ENCODE data around the gene DLGAP1.

The DLGAP1 gene

DNA sequence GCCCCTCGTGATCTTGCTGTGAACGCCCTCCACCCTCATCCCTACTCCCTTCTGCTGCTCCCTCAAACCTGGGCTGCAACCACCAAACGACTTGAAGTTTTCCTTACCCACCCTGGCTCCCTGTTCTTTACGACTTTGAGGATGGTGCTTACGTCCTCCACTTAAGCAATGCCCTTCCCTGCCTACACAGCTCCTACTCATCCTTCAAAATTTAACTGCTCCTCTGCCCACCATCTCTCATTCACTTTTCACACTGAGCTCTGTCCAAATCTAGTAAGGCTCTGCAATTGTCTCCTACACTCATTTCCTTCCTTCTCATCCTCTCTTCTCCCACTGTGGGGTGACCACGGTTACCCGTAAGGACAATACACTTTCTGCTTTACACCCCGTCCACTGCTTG lies 554.1 kb downstream of the DLGAP1 start:
- no peak overlapping the region for H3K4me3 ChIP-seq (ENCODE audit: low read length in 2 of 2)
- no peaks in the 10 kb centered on the region for H3K9me3 ChIP-seq (ENCODE audit: control insufficient read depth in 2 of 2, low read length in 2 of 2)
- no peaks in the 10 kb centered on the region for H3K27me3 ChIP-seq (ENCODE audit: control insufficient read depth in 1 of 2, insufficient read depth in 2 of 2, low read length in 2 of 2)
- H3K9ac ChIP-seq (ENCODE audit: low read length in 2 of 2), result no peak overlapping the region
- H3K4me1 ChIP-seq (ENCODE audit: control insufficient read depth, insufficient read depth, low read length), result no peaks in the 10 kb centered on the region
- no peak overlapping the region for H3K27ac ChIP-seq (ENCODE audit: low read length)
- H3K36me3 ChIP-seq (ENCODE audit: control insufficient read depth in 2 of 2, insufficient read depth in 2 of 2, low read length in 2 of 2), result no peaks in the 10 kb centered on the region

DNA sequence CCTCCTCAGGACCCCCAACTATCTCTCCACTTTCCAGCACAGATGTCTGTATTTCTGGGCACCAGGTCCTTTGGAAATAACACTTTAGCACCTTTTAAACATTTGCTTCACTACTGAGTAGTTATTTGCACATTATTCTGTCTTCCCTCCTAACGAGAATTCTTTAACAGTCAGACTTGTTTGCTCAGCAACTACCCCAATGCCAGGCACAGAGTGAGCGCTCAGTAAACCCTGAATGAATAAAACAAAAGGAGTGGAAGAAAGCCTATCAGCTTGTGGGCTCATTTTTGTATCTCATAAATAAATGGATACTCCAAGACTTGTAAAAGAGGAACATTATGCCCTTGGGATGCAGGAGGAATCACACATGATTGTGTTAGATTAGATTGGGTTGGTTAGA lies 554.8 kb downstream of the DLGAP1 start:
- Histone ChIP-seq H3K9me3 (ENCODE audit: control insufficient read depth in 2 of 2, low read length in 2 of 2) (no peaks in the 10 kb centered on the region), H3K27ac (ENCODE audit: low read length) (no peak overlapping the region), H3K4me3 (ENCODE audit: low read length in 2 of 2) (no peak overlapping the region), H3K4me1 (ENCODE audit: control insufficient read depth, insufficient read depth, low read length) (no peaks in the 10 kb centered on the region), H3K9ac (ENCODE audit: low read length in 2 of 2) (no peak overlapping the region), H3K27me3 (ENCODE audit: control insufficient read depth in 1 of 2, insufficient read depth in 2 of 2, low read length in 2 of 2) (no peaks in the 10 kb centered on the region), H3K36me3 (ENCODE audit: control insufficient read depth in 2 of 2, insufficient read depth in 2 of 2, low read length in 2 of 2) (no peaks in the 10 kb centered on the region)

DNA sequence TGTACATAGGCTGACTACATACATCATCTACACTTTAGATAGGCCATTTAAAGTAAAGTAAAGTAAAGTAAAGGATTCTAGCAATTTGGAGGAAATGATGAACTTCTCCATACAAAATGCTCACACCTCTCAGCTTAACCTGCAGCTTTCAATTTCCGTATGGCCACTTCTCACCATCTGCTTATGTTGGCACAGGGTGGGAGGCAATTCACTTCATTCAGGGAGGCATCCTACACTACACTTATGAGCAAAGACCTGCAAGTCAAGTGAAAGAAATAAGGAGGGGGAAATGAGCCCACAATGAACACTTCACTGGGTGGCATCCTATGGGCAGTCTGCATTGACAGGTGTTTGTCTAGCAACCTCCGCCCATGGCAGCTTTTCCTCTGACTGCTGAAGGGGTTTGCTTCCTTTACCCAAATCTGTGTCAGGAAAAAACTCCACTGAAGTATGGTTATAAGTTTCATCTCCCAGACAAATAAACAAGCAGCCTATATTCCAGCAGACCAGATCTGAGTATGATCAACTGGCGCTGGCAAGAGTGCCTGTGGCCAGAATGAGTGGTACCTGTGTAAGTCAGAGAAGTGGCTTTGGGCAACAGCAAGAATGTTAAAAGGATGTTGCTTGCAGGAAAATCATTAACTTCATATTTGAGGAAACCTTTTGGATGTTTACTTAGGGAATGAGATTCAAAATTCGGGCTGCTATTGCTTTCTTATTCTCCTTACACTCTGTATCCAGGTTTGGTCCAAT lies 556.1 kb downstream of the DLGAP1 start:
- Histone ChIP-seq H3K27ac (ENCODE audit: low read length) (no peak overlapping the region), H3K4me3 (ENCODE audit: low read length in 2 of 2) (no peak overlapping the region), H3K27me3 (ENCODE audit: control insufficient read depth in 1 of 2, insufficient read depth in 2 of 2, low read length in 2 of 2) (no peaks in the 10 kb centered on the region), H3K9me3 (ENCODE audit: control insufficient read depth in 2 of 2, low read length in 2 of 2) (no peaks in the 10 kb centered on the region), H3K4me1 (ENCODE audit: control insufficient read depth, insufficient read depth, low read length) (no peaks in the 10 kb centered on the region), H3K36me3 (ENCODE audit: control insufficient read depth in 2 of 2, insufficient read depth in 2 of 2, low read length in 2 of 2) (no peaks in the 10 kb centered on the region), H3K9ac (ENCODE audit: low read length in 2 of 2) (no peak overlapping the region)

DNA sequence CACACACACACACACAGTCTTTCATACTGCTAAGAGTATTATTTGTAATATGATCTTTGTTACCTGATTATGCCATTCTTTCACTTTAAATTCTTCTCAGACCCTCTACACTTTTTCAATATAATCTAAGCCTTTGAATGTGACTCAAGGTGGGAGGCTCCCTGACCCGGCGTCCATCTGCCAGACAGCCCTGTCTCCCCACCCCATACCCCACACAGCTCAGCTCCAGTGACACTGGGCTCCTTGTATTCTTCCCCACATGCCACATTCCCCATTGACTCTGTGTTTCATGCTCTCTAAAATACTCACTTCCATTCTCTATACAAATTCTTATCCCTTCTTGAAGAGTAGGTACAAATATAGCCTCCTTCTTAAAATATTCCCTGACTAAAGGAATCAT lies 563.0 kb downstream of the DLGAP1 start:
- no peaks in the 10 kb centered on the region for H3K9me3 ChIP-seq (ENCODE audit: control insufficient read depth in 2 of 2, low read length in 2 of 2)
- H3K9ac ChIP-seq (ENCODE audit: low read length in 2 of 2), result no peak overlapping the region
- no peak overlapping the region for H3K27ac ChIP-seq (ENCODE audit: low read length)
- no peak overlapping the region for H3K4me3 ChIP-seq (ENCODE audit: low read length in 2 of 2)
- H3K4me1 ChIP-seq (ENCODE audit: control insufficient read depth, insufficient read depth, low read length), result no peaks in the 10 kb centered on the region
- no peaks in the 10 kb centered on the region for H3K27me3 ChIP-seq (ENCODE audit: control insufficient read depth in 1 of 2, insufficient read depth in 2 of 2, low read length in 2 of 2)
- no peaks in the 10 kb centered on the region for H3K36me3 ChIP-seq (ENCODE audit: control insufficient read depth in 2 of 2, insufficient read depth in 2 of 2, low read length in 2 of 2)

DNA sequence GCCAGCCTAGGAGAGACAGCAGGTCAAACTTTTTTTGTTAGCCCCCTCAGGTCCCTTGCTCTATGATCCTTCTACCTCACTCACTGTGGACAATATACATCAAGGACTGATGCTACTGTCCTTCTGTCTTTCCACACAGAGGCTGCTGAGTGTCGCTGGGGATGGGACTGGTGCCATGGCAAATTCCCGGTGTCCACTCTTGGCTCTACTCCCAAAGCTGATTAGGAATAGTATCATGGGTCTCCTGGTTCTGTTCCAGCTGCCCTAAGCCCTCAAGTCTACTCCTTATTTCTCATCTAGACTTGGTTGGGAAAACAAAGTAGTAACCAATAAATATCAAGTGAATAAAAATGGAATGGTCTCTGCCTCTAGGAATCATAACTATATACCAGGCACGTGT lies 563.9 kb downstream of the DLGAP1 start:
- no peak overlapping the region for H3K27ac ChIP-seq (ENCODE audit: low read length)
- no peaks in the 10 kb centered on the region for H3K36me3 ChIP-seq (ENCODE audit: control insufficient read depth in 2 of 2, insufficient read depth in 2 of 2, low read length in 2 of 2)
- H3K9ac ChIP-seq (ENCODE audit: low read length in 2 of 2), result no peak overlapping the region
- H3K4me3 ChIP-seq (ENCODE audit: low read length in 2 of 2), result no peak overlapping the region
- no peaks in the 10 kb centered on the region for H3K9me3 ChIP-seq (ENCODE audit: control insufficient read depth in 2 of 2, low read length in 2 of 2)
- no peaks in the 10 kb centered on the region for H3K27me3 ChIP-seq (ENCODE audit: control insufficient read depth in 1 of 2, insufficient read depth in 2 of 2, low read length in 2 of 2)
- peaks cover 2% of the 10 kb centered on the region for H3K4me1 ChIP-seq (ENCODE audit: control insufficient read depth, insufficient read depth, low read length)

DNA sequence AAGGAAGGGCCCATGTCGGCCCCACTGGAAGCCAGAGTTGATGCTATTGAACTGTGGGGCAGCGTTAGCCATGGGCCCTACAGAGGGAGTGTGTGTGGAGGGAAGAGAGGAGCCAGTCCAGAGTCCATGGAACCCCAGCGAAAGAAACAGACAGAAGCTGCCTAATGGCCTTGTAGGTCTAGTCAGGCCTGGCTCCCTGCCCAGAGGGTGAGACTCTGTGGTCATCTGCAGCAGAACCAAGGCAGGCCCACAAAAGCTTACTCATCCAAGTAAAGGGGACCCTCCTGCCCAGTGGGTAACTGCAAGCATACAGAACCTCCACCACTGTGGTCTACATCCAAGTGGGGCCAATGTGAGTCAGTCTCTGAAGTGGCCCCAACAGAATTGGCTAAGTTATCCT lies 565.3 kb downstream of the DLGAP1 start:
- no peaks in the 10 kb centered on the region for H3K9me3 ChIP-seq (ENCODE audit: control insufficient read depth in 2 of 2, low read length in 2 of 2)
- no peak overlapping the region for H3K4me3 ChIP-seq (ENCODE audit: low read length in 2 of 2)
- no peaks in the 10 kb centered on the region for H3K36me3 ChIP-seq (ENCODE audit: control insufficient read depth in 2 of 2, insufficient read depth in 2 of 2, low read length in 2 of 2)
- H3K27ac ChIP-seq (ENCODE audit: low read length), result no peak overlapping the region
- H3K27me3 ChIP-seq (ENCODE audit: control insufficient read depth in 1 of 2, insufficient read depth in 2 of 2, low read length in 2 of 2), result no peaks in the 10 kb centered on the region
- H3K9ac ChIP-seq (ENCODE audit: low read length in 2 of 2), result no peak overlapping the region
- H3K4me1 ChIP-seq (ENCODE audit: control insufficient read depth, insufficient read depth, low read length), result peaks cover 2% of the 10 kb centered on the region

DNA sequence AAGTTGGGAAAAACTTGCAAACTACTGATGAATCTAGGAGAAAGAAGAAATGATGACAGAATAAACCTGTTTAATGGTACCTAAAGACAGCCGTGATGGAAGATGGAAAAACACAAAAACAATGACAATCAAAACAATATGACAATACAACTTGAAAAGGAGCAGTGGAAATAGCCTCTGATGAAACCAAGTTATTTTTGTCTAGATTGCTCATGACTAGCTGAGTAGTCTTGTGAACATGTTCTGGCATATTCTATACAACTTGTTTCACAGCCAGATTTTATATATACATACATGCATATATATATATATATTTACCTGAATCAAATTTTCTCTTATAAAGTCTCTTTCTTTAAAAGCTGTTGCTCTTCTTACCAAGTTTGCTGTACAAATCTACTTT lies 566.0 kb downstream of the DLGAP1 start:
- Histone ChIP-seq H3K36me3 (ENCODE audit: control insufficient read depth in 2 of 2, insufficient read depth in 2 of 2, low read length in 2 of 2) (no peaks in the 10 kb centered on the region), H3K9me3 (ENCODE audit: control insufficient read depth in 2 of 2, low read length in 2 of 2) (no peaks in the 10 kb centered on the region), H3K27ac (ENCODE audit: low read length) (no peak overlapping the region), H3K9ac (ENCODE audit: low read length in 2 of 2) (no peak overlapping the region), H3K4me3 (ENCODE audit: low read length in 2 of 2) (no peak overlapping the region), H3K27me3 (ENCODE audit: control insufficient read depth in 1 of 2, insufficient read depth in 2 of 2, low read length in 2 of 2) (no peaks in the 10 kb centered on the region), H3K4me1 (ENCODE audit: control insufficient read depth, insufficient read depth, low read length) (peaks cover 2% of the 10 kb centered on the region)

DNA sequence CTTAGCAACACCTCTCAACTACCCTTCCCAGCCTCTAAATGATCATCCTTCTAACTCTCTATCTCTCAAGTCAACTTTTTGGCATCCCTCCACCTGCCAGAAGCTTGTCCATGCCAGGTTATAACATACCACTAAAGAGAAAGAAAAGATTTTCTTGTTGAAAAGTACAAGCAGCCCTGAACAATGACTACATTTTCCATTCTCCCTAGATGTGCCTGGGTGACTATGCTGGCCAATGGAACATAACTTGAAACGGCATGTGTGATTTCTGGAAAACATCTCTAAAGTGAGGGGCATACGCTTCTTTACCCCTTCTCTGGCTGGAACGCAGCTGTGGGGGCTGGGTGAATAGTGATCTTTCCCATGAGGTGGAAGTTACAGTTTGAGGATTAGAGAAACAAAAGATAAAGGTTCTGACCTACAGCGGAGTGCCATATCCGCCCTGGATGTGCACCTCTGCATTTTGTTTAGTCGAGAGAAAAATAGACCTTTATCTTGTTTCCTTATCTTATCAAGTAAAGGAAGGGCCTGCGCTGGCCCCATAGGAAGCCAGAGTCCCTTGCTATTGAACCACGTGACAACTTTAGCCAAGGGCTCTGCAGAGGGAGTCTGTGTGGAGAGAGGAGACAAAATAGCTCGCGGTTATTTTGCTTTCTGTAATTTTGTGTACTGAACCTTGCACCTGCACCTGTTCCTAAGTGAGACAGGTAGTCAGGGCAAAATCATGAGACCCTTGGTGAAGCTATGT lies 568.4 kb downstream of the DLGAP1 start:
- Histone ChIP-seq H3K36me3 (ENCODE audit: control insufficient read depth in 2 of 2, insufficient read depth in 2 of 2, low read length in 2 of 2) (no peaks in the 10 kb centered on the region), H3K4me1 (ENCODE audit: control insufficient read depth, insufficient read depth, low read length) (peaks cover 2% of the 10 kb centered on the region), H3K27me3 (ENCODE audit: control insufficient read depth in 1 of 2, insufficient read depth in 2 of 2, low read length in 2 of 2) (no peaks in the 10 kb centered on the region), H3K9ac (ENCODE audit: low read length in 2 of 2) (no peak overlapping the region), H3K27ac (ENCODE audit: low read length) (no peak overlapping the region), H3K4me3 (ENCODE audit: low read length in 2 of 2) (no peak overlapping the region), H3K9me3 (ENCODE audit: control insufficient read depth in 2 of 2, low read length in 2 of 2) (no peaks in the 10 kb centered on the region)

DNA sequence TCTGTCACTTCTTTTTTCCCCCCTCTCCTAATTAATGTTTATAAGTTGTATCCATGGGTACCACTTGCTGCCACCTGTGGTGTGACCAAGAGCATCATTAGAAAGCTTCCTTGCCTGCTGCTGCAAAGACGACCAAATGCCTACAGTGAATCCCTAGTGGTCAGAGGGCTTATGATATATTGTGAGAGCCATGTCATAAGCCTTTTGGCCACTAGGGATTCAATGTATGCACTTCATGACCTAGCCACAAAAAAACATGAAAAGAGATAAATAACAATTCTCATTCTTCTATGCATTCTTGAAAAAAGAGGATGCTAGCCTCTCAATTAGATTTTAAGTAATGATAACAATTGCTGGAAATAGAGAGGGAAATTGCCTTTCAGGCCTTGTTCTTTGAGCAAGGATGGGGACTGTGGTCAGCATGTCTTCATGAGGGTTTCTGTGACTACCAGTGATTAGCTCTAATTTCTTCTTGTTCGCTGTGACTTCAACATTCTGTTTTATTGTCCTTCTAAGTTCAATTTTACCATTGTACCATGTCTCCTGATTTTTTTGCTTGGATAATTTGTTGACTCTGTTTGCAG lies 569.8 kb downstream of the DLGAP1 start:
- no peaks in the 10 kb centered on the region for H3K9me3 ChIP-seq (ENCODE audit: control insufficient read depth in 2 of 2, low read length in 2 of 2)
- H3K9ac ChIP-seq (ENCODE audit: low read length in 2 of 2), result no peak overlapping the region
- H3K36me3 ChIP-seq (ENCODE audit: control insufficient read depth in 2 of 2, insufficient read depth in 2 of 2, low read length in 2 of 2), result no peaks in the 10 kb centered on the region
- peaks cover 2% of the 10 kb centered on the region for H3K4me1 ChIP-seq (ENCODE audit: control insufficient read depth, insufficient read depth, low read length)
- H3K27ac ChIP-seq (ENCODE audit: low read length), result no peak overlapping the region
- H3K4me3 ChIP-seq (ENCODE audit: low read length in 2 of 2), result no peak overlapping the region
- no peaks in the 10 kb centered on the region for H3K27me3 ChIP-seq (ENCODE audit: control insufficient read depth in 1 of 2, insufficient read depth in 2 of 2, low read length in 2 of 2)

DNA sequence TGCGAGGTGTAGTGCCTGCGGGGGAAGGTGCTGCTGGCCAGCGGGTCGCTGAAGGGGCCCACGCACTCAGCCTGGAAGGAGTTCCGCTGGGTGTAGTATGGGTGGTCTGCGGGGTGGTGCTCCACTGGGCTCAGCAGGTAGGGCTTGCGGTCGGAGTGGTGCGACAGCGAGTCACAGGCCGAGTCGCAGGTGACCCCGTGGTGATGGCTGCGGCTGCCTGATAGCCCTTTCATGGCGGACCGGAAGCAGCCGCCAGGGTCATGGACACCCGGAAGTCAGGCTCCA lies 575.3 kb downstream of the DLGAP1 start:
- Histone ChIP-seq H3K4me3 (ENCODE audit: low read length in 2 of 2) (no peak overlapping the region), H3K9ac (ENCODE audit: low read length in 2 of 2) (no peak overlapping the region), H3K4me1 (ENCODE audit: control insufficient read depth, insufficient read depth, low read length) (no peaks in the 10 kb centered on the region), H3K9me3 (ENCODE audit: control insufficient read depth in 2 of 2, low read length in 2 of 2) (no peaks in the 10 kb centered on the region), H3K27ac (ENCODE audit: low read length) (no peak overlapping the region), H3K27me3 (ENCODE audit: control insufficient read depth in 1 of 2, insufficient read depth in 2 of 2, low read length in 2 of 2) (peaks cover 0 to 4% of the 10 kb centered on the region in 2 donors), H3K36me3 (ENCODE audit: control insufficient read depth in 2 of 2, insufficient read depth in 2 of 2, low read length in 2 of 2) (no peaks in the 10 kb centered on the region)

Data from stomach smooth muscle (tissue), 2 donors.